Tibial nerve (tissue), 4 donors: ENCODE results near the gene MGLL. TPM values are rescaled to one million over a fixed set of nuclear protein-coding genes. Genes with fewer than 3 reads are reported as not detected.

Source experiments
- DNase-seq, 2 donors: peaks; one replicate each; pipeline ENCODE4 v3.0.0-alpha.2; 2019; ENCODE audit warnings: low spot score in 2 of 2
- H3K27ac ChIP-seq, 4 donors: fragments of 200-600 bp; sonication (generic) in 3 of 4; one replicate each; pipeline ENCODE4 v1.5.1; 2017 to 2019; ENCODE audit warnings: mild to moderate bottlenecking in 1 of 4
- H3K27me3 ChIP-seq, 2 donors: fragments of 200-600 bp; sonication (generic) in 1 of 2; one replicate each; pipeline versions ENCODE4 v1.5.1 to v1.6.0; 2017 to 2019
- H3K36me3 ChIP-seq, 3 donors: fragments of 200-600 bp; sonication (generic); one replicate each; pipeline ENCODE4 v1.5.1; 2018 to 2019
- H3K4me1 ChIP-seq, 4 donors: fragments of 200-600 bp; sonication (generic) in 3 of 4; one replicate each; pipeline ENCODE4 v1.5.1; 2017 to 2019
- H3K4me3 ChIP-seq, 4 donors: fragments of 200-600 bp; sonication (generic) in 3 of 4; one replicate each; pipeline ENCODE4 v1.5.1; 2017 to 2019; ENCODE audit warnings: mild to moderate bottlenecking in 1 of 4, moderate library complexity in 1 of 4
- H3K9me3 ChIP-seq, 4 donors: fragments of 200-600 bp; sonication (generic) in 3 of 4; one replicate each; pipeline ENCODE4 v1.5.1; 2017 to 2019
- EP300 ChIP-seq, 2 donors: sonication (generic); formaldehyde crosslinking; IDR thresholded peaks; one replicate each; pipeline ENCODE4 v1.6.1; 2017; ENCODE audit warnings: antibody characterized with exemption in 2 of 2, mild to moderate bottlenecking in 1 of 2
- POLR2A ChIP-seq, 2 donors: fragments of 450-650 bp; IDR thresholded peaks; one replicate each; pipeline ENCODE4 v1.6.1; 2017; ENCODE audit warnings: antibody characterized with exemption in 2 of 2, mild to moderate bottlenecking in 2 of 2, moderate library complexity in 2 of 2
- WGBS, 2 donors: methylation state at CpG; one replicate each; pipeline ENCODE4 v1.1.5; 2018; 5-methylcytosine and 5-hydroxymethylcytosine counted together
- total RNA-seq, 4 donors: library from RNA; depleted of rRNA; stranded (reverse); fragments of >200 nt; gene quantifications; one replicate each; pipeline ENCODE4 v1.1.0, GENCODE V29; 2016
- TF ChIP-seq, protein P1 (sequence below), 5 experiments: fragments of 200-600 bp in 3 of 5; fragments of 450-650 bp in 2 of 5; sonication (generic) in 3 of 5; IDR thresholded peaks; one replicate each; pipeline ENCODE4 v1.5.1; 2016 to 2019; ENCODE audit warnings: antibody characterized with exemption in 5 of 5, mild to moderate bottlenecking in 3 of 5, moderate library complexity in 2 of 5

MGLL gene
- total RNA-seq, 4 donors from 2014 or later: 67.5 to 96.6 (median 86.1) TPM

DNA sequence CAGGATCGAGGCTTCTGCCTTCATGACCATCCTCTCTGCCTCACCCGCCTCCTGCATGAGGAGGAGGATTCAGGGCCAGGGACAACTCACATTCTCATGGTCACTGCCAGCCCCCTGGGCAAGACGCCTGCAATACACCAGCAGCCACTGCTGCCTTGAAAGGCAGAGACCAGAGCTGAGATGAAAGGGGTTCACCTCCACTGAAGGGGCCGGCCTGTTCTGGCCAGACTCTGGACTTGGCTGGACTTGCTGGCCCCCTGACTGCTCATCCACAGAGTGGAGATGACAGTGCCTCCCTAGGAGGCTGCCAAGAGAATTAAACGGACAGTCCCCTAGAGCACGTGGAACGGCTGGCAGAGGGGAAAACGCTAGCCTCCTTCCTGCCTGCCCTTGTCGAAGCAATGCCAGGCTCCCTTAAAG, 35.2 kb downstream of the MGLL start:
- 52 to 62% methylated on average over 8 to 9 of the region's 9 CpGs for WGBS, 2 donors
- DNase-seq: peak in 1 of 2 donors; percentile 11
- H3K27ac ChIP-seq: peak overlapping the region in 3 of 4 donors; percentile 27 to 69 (median 54)

DNA sequence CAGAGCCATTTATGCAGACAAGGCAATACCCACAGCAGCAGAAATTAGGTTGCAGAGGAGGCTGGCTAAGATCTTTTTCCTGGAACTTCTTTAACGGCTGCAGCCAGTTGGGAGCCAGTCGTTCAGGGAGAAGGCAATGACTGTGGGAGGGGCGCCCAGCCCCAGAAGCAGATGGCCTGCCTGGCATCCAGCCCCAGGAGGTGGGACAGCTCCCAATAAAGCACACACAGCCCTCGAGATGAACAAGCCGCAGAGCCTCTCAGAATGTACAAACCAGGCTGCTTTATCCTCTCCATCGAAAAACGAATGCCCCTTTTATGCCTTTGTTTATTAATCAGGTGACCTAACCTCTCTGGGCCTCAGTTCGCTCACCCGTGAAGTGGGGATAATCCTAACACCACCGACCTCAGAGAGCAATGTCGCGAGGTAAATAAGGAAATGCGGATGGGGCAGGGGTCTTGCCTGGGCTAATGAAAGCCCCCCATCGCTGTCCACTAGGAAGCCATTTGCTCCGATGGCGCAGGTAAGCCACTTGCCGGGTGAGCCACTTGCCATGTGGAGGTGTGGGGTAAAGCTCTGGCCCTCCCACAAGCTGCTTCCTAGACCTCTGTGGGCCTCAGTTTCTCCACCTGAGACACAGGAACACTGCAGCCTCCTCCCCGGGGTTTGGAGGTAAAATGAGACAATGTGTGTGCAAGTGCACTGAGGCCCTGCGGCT, 35.8 kb downstream of the MGLL start:
- Histone ChIP-seq H3K9me3 (no peaks in the 10 kb centered on the region), H3K4me3 (no peak overlapping the region), H3K4me1 (peaks cover 0 to 75% (median 37%) of the 10 kb centered on the region in 4 donors), H3K27me3 (no peaks in the 10 kb centered on the region), H3K36me3 (no peaks in the 10 kb centered on the region), H3K27ac (peak overlapping the region in 3 of 4 donors; percentile 25 to 54 (median 27))
- 68 to 71% methylated on average over 19 of the region's 19 CpGs for WGBS, 2 donors
- DNase-seq: peak; percentile 64 to 70
- TF ChIP-seq EP300 (IDR thresholded peaks at IDR 0.05): peak in 1 of 2 donors; percentile 22
- no peak for TF ChIP-seq POLR2A (IDR thresholded peaks at IDR 0.05)

More for the DNA sequence above, 35.2 kb downstream of the MGLL start:
- Histone ChIP-seq H3K9me3 (no peaks in the 10 kb centered on the region), H3K4me1 (peaks cover 0 to 75% (median 36%) of the 10 kb centered on the region in 4 donors), H3K36me3 (no peaks in the 10 kb centered on the region), H3K4me3 (no peak overlapping the region), H3K27me3 (no peaks in the 10 kb centered on the region)
- TF ChIP-seq, protein P1, sequence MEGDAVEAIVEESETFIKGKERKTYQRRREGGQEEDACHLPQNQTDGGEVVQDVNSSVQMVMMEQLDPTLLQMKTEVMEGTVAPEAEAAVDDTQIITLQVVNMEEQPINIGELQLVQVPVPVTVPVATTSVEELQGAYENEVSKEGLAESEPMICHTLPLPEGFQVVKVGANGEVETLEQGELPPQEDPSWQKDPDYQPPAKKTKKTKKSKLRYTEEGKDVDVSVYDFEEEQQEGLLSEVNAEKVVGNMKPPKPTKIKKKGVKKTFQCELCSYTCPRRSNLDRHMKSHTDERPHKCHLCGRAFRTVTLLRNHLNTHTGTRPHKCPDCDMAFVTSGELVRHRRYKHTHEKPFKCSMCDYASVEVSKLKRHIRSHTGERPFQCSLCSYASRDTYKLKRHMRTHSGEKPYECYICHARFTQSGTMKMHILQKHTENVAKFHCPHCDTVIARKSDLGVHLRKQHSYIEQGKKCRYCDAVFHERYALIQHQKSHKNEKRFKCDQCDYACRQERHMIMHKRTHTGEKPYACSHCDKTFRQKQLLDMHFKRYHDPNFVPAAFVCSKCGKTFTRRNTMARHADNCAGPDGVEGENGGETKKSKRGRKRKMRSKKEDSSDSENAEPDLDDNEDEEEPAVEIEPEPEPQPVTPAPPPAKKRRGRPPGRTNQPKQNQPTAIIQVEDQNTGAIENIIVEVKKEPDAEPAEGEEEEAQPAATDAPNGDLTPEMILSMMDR (IDR thresholded peaks at IDR 0.05): no peak
- no peak for TF ChIP-seq EP300 (IDR thresholded peaks at IDR 0.05)
- TF ChIP-seq POLR2A (IDR thresholded peaks at IDR 0.05): no peak

DNA sequence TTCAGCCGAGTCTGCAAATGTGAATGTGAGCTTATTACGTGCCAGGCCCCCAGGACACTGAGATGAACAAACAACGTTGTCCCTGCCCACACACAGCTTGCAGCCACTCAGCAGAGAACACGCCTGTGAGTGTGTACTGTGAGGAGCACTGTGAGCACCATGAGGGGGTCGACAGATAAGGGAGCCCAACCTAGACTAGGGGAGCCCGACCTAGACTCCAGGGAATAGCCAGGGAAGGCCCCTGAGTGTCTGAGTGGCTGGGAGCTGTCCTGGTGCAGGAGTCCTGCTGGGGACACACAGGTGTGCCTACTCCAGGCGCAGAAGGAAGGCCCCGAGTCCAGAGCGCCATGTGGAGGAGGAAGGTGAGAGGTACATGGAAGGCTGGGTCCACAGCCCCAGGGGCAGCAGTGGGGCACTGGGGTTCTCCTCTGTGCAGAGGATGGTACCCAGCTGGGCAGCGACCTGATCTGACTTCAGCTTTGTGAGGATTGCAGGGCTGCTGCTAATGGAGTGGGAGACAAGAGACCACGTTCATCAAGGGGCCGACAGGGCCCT, 36.5 kb downstream of the MGLL start:
- Histone ChIP-seq H3K4me3 (no peak overlapping the region), H3K27me3 (no peaks in the 10 kb centered on the region), H3K27ac (peak overlapping the region in 3 of 4 donors; percentile 23 to 54 (median 25)), H3K4me1 (peaks cover 0 to 75% (median 35%) of the 10 kb centered on the region in 4 donors), H3K9me3 (no peaks in the 10 kb centered on the region), H3K36me3 (no peaks in the 10 kb centered on the region)
- no peak for DNase-seq
- 64 to 75% methylated on average over 10 to 12 of the region's 12 CpGs for WGBS, 2 donors
- TF ChIP-seq EP300 (IDR thresholded peaks at IDR 0.05) (no peak), POLR2A (IDR thresholded peaks at IDR 0.05) (no peak)
- TF ChIP-seq, protein P1 (IDR thresholded peaks at IDR 0.05): no peak

DNA sequence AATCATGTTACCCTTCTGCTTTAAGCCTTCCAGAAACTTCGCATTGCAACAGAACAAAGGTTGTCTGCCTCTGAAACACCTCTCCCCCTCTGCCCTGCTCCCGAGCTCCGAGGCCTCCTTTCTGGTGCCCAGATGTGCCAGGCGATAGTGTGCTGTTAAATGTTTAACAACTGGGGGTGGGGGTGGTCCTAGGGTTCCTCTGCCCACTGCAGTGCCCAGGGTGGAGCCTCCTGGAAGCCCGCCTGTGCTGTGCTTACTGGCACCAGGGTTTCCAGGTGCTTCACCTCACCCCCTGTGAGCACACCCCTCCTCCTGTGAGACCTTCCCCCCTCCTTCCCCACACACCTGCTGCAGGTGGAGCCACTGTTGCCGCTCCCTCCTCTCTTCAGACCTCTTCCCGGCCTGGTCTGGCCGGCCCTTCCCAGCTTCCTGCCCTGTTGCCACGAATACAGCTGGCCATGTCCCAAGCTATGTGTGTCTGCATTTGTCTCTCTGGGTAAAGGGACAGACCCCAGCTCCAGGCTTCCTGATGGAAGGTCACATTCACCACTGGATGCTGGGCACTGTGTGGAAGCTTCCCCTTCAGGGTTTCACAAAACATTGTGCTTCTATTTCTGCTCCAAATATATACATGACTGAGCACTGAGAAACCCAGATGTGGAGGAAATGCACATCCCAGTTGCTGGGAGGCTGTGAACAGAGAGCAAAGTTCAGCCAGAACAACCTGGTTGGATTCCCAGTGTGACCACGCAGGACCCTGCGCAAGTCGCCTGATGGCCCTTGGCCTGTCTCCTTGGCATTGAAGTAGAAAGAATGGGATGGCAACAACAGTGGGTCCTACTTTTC, 37.2 kb downstream of the MGLL start:
- Histone ChIP-seq H3K9me3 (no peaks in the 10 kb centered on the region), H3K27ac (peak overlapping the region in 2 of 4 donors; percentile 23 to 54)
- no peak for DNase-seq

DNA sequence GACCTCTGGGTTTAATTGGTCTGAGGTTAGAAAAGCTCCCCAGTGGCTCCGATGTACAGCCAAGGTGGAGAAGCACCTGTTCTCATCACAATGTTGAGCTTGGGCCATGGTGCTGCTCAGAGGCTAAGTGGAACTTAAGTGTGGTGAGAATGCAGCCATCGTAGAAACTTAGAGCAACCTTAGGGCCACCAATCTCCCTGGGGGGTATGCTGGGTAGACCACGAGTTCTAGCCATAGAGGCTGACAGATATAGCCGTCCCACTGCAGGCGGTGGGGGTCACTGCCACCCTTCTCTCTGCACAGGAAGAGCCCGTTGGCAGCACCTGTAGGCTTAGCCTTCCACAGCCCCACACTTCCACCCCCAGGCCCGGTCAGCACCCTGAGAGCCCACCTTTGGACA, 38.0 kb downstream of the MGLL start:
- H3K4me1 ChIP-seq: peaks cover 0 to 74% (median 34%) of the 10 kb centered on the region in 4 donors

More for the DNA sequence above, 37.2 kb downstream of the MGLL start:
- Histone ChIP-seq H3K27me3 (no peaks in the 10 kb centered on the region), H3K36me3 (no peaks in the 10 kb centered on the region), H3K4me3 (no peak overlapping the region), H3K4me1 (peaks cover 0 to 75% (median 34%) of the 10 kb centered on the region in 4 donors)
- TF ChIP-seq, protein P1 (IDR thresholded peaks at IDR 0.05): no peak
- TF ChIP-seq EP300 (IDR thresholded peaks at IDR 0.05): no peak
- no peak for TF ChIP-seq POLR2A (IDR thresholded peaks at IDR 0.05)
- 79 to 80% methylated on average over 12 of the region's 12 CpGs for WGBS, 2 donors

More for the DNA sequence above, 38.0 kb downstream of the MGLL start:
- Histone ChIP-seq H3K27ac (no peak overlapping the region), H3K9me3 (no peaks in the 10 kb centered on the region), H3K4me3 (no peak overlapping the region), H3K36me3 (no peaks in the 10 kb centered on the region), H3K27me3 (no peaks in the 10 kb centered on the region)
- WGBS, 2 donors: 89 to 92% methylated on average over 7 of the region's 7 CpGs
- no peak for DNase-seq
- TF ChIP-seq, protein P1 (IDR thresholded peaks at IDR 0.05): no peak
- no peak for TF ChIP-seq POLR2A (IDR thresholded peaks at IDR 0.05)
- TF ChIP-seq EP300 (IDR thresholded peaks at IDR 0.05): no peak
